GM19463 (cell line): Measurements from ENCODE around the gene CEBPA.

Source experiments
- ATAC-seq: cut with Tn5 transposase; IDR thresholded peaks from one replicate; pipeline ENCODE4 v1.9.1; 2021; ENCODE audit warnings: mild to moderate bottlenecking, moderate library complexity; ENCODE audit not compliant: unreplicated experiment

CEBPA gene

DNA sequence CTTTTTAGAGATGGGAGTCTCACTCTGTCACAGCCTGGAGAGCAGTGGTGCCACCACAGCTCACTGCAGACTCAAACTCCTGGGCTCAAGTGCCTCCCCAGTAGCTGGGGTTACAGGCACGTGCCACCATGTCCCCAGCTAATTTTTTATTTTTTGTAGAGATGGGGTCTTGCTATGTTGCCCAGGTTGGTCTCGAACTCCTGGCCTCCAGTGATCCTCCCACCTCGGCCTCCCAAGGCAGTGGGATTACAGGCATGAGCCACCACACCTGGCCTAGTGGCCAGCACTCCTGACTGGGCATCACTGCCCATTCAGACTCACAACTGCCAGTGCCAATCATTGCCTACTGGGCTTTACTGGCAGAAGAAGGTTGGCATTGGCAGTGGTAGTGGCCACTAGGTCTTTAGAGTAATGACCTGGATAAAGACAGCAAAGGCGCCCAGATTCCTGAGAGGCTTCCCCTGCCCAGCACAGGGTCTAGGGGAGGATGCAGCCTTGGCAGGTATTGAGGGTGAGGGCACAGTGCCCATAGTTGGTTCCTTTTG is 49.8 kb downstream of the CEBPA start:
- ATAC-seq, result no peak

DNA sequence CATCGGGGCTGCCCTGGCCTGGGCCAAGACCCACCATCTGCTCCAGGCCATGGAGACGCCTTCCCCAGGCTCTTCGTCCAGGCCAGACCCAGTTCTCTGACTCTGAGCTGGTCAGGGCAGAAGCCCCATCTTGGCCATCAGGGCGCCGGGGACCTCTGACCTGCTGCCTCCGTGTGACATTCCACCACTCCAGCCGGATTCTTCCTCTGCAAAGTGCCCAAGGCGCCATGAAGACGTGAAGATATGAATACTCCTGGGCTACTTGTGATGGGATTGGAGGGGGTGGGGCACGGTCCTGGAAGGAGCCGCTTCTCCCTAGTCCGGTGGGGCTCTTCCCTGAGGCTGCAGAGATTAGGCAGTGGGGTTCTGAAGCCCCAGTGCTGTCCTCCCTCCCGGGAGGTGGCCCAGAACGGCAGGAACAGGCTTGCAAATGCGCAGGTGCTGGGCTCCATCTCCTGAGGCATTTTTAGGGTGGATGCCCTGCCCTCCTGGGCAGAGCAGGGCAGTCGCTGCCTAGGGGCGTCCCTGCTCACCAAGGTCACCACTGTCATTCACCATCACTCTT is 50.7 kb downstream of the CEBPA start:
- no peak for ATAC-seq

DNA sequence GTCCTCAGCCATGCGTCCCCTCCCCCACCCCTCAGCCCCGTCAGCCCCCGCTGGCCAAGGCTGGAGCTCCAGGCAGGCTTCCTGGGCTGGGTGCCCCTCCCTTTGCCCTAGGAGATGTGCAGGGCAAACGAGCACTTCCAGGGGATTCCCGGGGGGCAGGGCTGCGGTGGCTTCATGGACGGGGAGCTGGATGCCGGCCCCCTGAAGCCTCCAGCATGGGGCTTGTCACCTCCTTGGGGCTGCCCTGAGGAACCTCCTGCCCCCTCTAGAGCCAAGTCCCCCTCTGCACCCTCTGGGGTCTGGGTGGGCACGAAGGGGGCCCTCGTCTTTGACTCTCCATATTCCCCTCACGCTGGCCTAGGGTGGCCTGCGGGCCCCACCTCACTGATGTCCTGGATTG is 51.3 kb downstream of the CEBPA start:
- ATAC-seq, result no peak

DNA sequence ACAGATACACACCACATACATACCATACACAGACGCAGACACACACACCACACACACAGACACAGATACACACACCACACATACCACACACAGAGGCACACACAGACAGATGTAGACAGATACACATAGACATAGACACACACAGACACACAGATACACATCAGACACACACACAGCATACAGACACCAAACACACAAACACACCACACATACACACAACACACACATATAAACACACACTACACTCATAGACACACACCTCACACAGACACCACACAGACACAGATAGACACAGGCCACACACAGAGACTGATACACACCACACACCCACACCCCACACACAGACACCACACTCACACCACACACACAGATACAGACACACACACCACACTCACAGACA is 51.8 kb downstream of the CEBPA start:
- ATAC-seq, result no peak
